Left ventricle myocardium superior (tissue), 1 donor: ENCODE results near the gene TSEN54. TPM values are rescaled to one million over a fixed set of nuclear protein-coding genes. Genes with fewer than 3 reads are reported as not detected.

Source experiments
- ATAC-seq: fragments of 200-7000 bp; cut with Tn5 transposase; one replicate; pipeline ENCODE4 v1.9.1; 2020; ENCODE audit warnings: mild to moderate bottlenecking, moderate library complexity
- DNase-seq: peaks from one replicate; pipeline ENCODE4 v3.0.0-alpha.2; 2020
- intact Hi-C: fragments of 100-400 bp; cut with micrococcal nuclease; formaldehyde crosslinking; loops from one replicate; pipeline ENCODE4 v1.11.0; 2022
- total RNA-seq: library from RNA; stranded (reverse); fragmentation: NEBNext Ultra II Directional; extraction: Animal tissue kit (Norgen Biotek cat#: 25700); gene quantifications from one replicate; pipeline ENCODE4 v1.2.1, GENCODE V29; 2021
- donor health status: DM: no; HTN: yes; CAD: no; lungs with severe emphysema.

Gene TSEN54
- total RNA-seq, 1 donor from 2014 or later, result 8.3 TPM

GRCh38 chr17:75530837-75531720, 14.8 kb downstream of the TSEN54 start:
- DNase-seq, result no peak
- intact Hi-C loops, result no loop called here
- no peak for ATAC-seq

- intact Hi-C loops, result no loop called here
- DNase-seq (no peak), ATAC-seq (no peak)
Measured at GRCh38 chr17:75531721-75532072, 15.4 kb downstream of the TSEN54 start.

GRCh38 chr17:75535119-75535537, 18.8 kb downstream of the TSEN54 start:
- DNase-seq, result no peak

GRCh38 chr17:75535871-75536270, 19.5 kb downstream of the TSEN54 start:
- ATAC-seq (no peak), DNase-seq (no peak)
- intact Hi-C loops, result no loop called here

More at GRCh38 chr17:75535119-75535537, 18.8 kb downstream of the TSEN54 start:
- no peak for ATAC-seq
- intact Hi-C loops, result no loop called here

- ATAC-seq, result no peak
- intact Hi-C loops, result no loop called here
- DNase-seq, result no peak
Measured at GRCh38 chr17:75536366-75536765, 20.0 kb downstream of the TSEN54 start.

GRCh38 chr17:75539967-75540729, 23.8 kb downstream of the TSEN54 start:
- intact Hi-C loops, result no loop called here

GRCh38 chr17:75540923-75541503, 24.7 kb downstream of the TSEN54 start:
- ATAC-seq (no peak), DNase-seq (no peak)
- intact Hi-C loops, result no loop called here

More at GRCh38 chr17:75539967-75540729, 23.8 kb downstream of the TSEN54 start:
- no peak for DNase-seq
- ATAC-seq, result no peak

GRCh38 chr17:75542229-75542628, 25.9 kb downstream of the TSEN54 start:
- intact Hi-C loops, result no loop called here
- ATAC-seq (no peak), DNase-seq (no peak)

- DNase-seq (no peak), ATAC-seq (no peak)
- intact Hi-C loops, result no loop called here
Measured at GRCh38 chr17:75542728-75543336, 26.5 kb downstream of the TSEN54 start.

- ATAC-seq (no peak), DNase-seq (no peak)
- intact Hi-C loops, result no loop called here
Measured at GRCh38 chr17:75544250-75544649, 27.9 kb downstream of the TSEN54 start.

- ATAC-seq (peak; percentile 19), DNase-seq (no peak)
- intact Hi-C loops, result no loop called here
Measured at GRCh38 chr17:75546181-75546580, 29.9 kb downstream of the TSEN54 start.

- ATAC-seq (no peak), DNase-seq (no peak)
- intact Hi-C loops, result no loop called here
Measured at GRCh38 chr17:75547091-75547490, 30.8 kb downstream of the TSEN54 start.

GRCh38 chr17:75548813-75549212, 32.5 kb downstream of the TSEN54 start:
- DNase-seq, result no peak
- intact Hi-C loops, result no loop called here
- no peak for ATAC-seq

GRCh38 chr17:75549246-75550138, 33.2 kb downstream of the TSEN54 start:
- intact Hi-C loops, result no loop called here
- ATAC-seq (peak; percentile 87), DNase-seq (peak; percentile 44)

- intact Hi-C loops, result no loop called here
- no peak for ATAC-seq
- no peak for DNase-seq
Measured at GRCh38 chr17:75550139-75550465, 33.8 kb downstream of the TSEN54 start.

GRCh38 chr17:75551266-75551665, 34.9 kb downstream of the TSEN54 start:
- intact Hi-C loops, result no loop called here
- ATAC-seq, result no peak
- DNase-seq, result no peak

GRCh38 chr17:75552425-75553294, 36.3 kb downstream of the TSEN54 start:
- no peak for ATAC-seq
- intact Hi-C loops, result no loop called here

More at GRCh38 chr17:75552425-75553294, 36.3 kb downstream of the TSEN54 start:
- no peak for DNase-seq
